ENCODE measurements around the gene CNGA3. TPM values are rescaled to one million over a fixed set of nuclear protein-coding genes. Genes with fewer than 3 reads are reported as not detected.

Gene CNGA3
- total RNA-seq, 1 experiment from 2014 or later, result not detected

DNA sequence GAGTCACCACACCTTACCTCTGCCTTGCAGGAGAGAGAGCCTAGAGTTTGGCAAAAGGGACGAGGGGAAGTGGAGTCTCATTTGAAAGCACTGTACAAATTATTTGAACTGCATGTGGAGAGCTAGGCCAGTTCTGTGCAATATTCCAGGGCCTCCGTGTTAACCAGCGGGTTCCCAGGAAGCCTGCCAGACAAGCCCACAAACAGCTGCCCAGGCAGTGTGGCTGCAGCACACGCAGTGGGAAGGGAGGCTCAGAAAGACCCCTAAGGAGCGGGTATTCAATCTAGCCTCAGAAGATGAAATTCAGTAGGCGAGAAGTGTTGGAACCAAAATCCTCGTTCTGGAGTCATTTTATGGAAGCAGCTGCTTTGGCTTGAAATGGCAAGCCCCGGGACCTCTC lies 30.7 kb downstream of the CNGA3 start:
- CTCF ChIA-PET, result no interaction called here

DNA sequence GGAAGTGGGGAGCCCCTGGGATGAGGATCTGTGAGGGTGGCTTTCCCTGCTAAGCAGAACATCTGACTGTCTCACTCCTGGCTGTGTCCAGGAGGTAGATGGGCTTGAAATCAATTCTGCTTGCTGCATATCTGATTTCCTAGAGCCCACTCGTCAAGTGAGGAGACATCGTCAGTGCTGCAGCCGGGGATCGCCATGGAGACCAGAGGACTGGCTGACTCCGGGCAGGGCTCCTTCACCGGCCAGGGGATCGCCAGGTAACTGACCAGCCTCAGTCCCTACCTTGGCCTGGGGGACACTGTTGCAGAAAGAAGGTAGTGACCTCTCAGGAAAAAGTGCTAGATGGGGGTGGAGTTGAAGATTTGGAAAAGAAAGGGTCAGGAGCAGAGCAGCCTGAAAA lies 31.3 kb downstream of the CNGA3 start:
- H4K20me1 ChIP-seq (ENCODE audit: low read length), result no peaks in the 10 kb centered on the region
- no peak overlapping the region for H3K4me2 ChIP-seq (ENCODE audit: low read length)
- POLR2A ChIA-PET (ENCODE audit: unreplicated experiment), result interaction anchor here (0.5 kb wide), 1 partner anchor 624 kb away, joined by 6 read pairs; no protein-coding TSS in a partner anchor
- no peak for ATAC-seq
- TF ChIP-seq EZH2 (IDR thresholded peaks at IDR 0.05; ENCODE audit: low read length, unreplicated experiment) (no peak), EZH2phosphoT487 (IDR thresholded peaks at IDR 0.05; ENCODE audit: borderline replicate concordance, low read length) (no peak)
- TF ChIP-seq, protein P1, sequence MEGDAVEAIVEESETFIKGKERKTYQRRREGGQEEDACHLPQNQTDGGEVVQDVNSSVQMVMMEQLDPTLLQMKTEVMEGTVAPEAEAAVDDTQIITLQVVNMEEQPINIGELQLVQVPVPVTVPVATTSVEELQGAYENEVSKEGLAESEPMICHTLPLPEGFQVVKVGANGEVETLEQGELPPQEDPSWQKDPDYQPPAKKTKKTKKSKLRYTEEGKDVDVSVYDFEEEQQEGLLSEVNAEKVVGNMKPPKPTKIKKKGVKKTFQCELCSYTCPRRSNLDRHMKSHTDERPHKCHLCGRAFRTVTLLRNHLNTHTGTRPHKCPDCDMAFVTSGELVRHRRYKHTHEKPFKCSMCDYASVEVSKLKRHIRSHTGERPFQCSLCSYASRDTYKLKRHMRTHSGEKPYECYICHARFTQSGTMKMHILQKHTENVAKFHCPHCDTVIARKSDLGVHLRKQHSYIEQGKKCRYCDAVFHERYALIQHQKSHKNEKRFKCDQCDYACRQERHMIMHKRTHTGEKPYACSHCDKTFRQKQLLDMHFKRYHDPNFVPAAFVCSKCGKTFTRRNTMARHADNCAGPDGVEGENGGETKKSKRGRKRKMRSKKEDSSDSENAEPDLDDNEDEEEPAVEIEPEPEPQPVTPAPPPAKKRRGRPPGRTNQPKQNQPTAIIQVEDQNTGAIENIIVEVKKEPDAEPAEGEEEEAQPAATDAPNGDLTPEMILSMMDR (conservative IDR thresholded peaks at IDR 0.05; ENCODE audit: low read depth, low read length), result no peak
- no peaks in the 10 kb centered on the region for H3K9me3 ChIP-seq (ENCODE audit: low read length)
- no peaks in the 10 kb centered on the region for H3K36me3 ChIP-seq (ENCODE audit: low read depth, low read length)
- no peak overlapping the region for H2AFZ ChIP-seq (ENCODE audit: low read length)
- no peaks in the 10 kb centered on the region for H3K79me2 ChIP-seq (ENCODE audit: low read length)
- no peak for DNase-seq
- H3F3A ChIP-seq (ENCODE audit: low read length, unreplicated experiment), result no peaks in the 10 kb centered on the region
- no peaks in the 10 kb centered on the region for H3K9me2 ChIP-seq (replicated peaks; ENCODE audit: low read length)
- no TSS peak for BruUV-seq (replicated peaks)
- no peak overlapping the region for H3K9ac ChIP-seq (ENCODE audit: low read length)
- H3K27ac ChIP-seq (ENCODE audit: low read length), result no peak overlapping the region
- H3K27me3 ChIP-seq (ENCODE audit: low read length), result no peaks in the 10 kb centered on the region; the same call in 1 of the 2 replicates
- no peaks in the 10 kb centered on the region; the same call in 1 of the 2 replicates for H3K4me1 ChIP-seq (ENCODE audit: insufficient read depth, low read length)
- H3K4me3 ChIP-seq (ENCODE audit: low read length), result no peak overlapping the region
- CTCF ChIA-PET, result no interaction called here
- intact Hi-C loops (cut with micrococcal nuclease), result no loop called here

More for the DNA sequence above, 30.7 kb downstream of the CNGA3 start:
- ATAC-seq (no peak), DNase-seq (no peak)
- Histone ChIP-seq H3K27me3 (ENCODE audit: low read length) (no peaks in the 10 kb centered on the region; the same call in 1 of the 2 replicates), H3K9me2 (replicated peaks; ENCODE audit: low read length) (no peaks in the 10 kb centered on the region), H3K27ac (ENCODE audit: low read length) (no peak overlapping the region), H3K9ac (ENCODE audit: low read length) (no peak overlapping the region), H3K4me1 (ENCODE audit: insufficient read depth, low read length) (no peaks in the 10 kb centered on the region; the same call in 1 of the 2 replicates), H2AFZ (ENCODE audit: low read length) (no peak overlapping the region), H4K20me1 (ENCODE audit: low read length) (no peaks in the 10 kb centered on the region), H3K4me3 (ENCODE audit: low read length) (no peak overlapping the region), H3K79me2 (ENCODE audit: low read length) (no peaks in the 10 kb centered on the region), H3K9me3 (ENCODE audit: low read length) (no peaks in the 10 kb centered on the region), H3F3A (ENCODE audit: low read length, unreplicated experiment) (no peaks in the 10 kb centered on the region), H3K4me2 (ENCODE audit: low read length) (no peak overlapping the region), H3K36me3 (ENCODE audit: low read depth, low read length) (no peaks in the 10 kb centered on the region)
- POLR2A ChIA-PET (ENCODE audit: unreplicated experiment), result no interaction called here
- no peak for TF ChIP-seq EZH2phosphoT487 (IDR thresholded peaks at IDR 0.05; ENCODE audit: borderline replicate concordance, low read length)
- no peak for TF ChIP-seq EZH2 (IDR thresholded peaks at IDR 0.05; ENCODE audit: low read length, unreplicated experiment)
- TF ChIP-seq, protein P1 (conservative IDR thresholded peaks at IDR 0.05; ENCODE audit: low read depth, low read length), result no peak
- no TSS peak for BruUV-seq (replicated peaks)
- intact Hi-C loops (cut with micrococcal nuclease), result no loop called here

DNA sequence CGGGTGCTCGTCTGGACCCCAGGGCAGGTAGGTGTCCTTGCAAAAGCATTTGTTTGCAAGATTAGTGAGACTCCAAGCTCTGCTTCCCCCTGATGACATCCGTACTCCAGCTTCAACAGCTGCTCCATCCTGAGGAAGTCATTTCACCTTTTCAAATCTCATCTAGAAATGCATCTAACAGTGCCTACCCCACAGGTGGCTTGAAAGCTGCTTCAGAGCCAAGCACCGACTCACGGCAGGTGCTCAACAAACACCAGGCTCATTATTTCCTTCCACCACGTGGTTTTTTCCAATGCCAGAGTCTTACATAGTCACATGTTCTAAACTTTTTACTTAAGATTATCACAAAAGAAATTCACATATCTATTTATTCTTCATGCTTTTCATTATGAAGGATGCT lies 31.9 kb downstream of the CNGA3 start:
- ATAC-seq (no peak), DNase-seq (no peak)
- Histone ChIP-seq H3K9me2 (replicated peaks; ENCODE audit: low read length) (no peaks in the 10 kb centered on the region), H3K4me1 (ENCODE audit: insufficient read depth, low read length) (no peaks in the 10 kb centered on the region; the same call in 1 of the 2 replicates), H3K4me3 (ENCODE audit: low read length) (no peak overlapping the region), H4K20me1 (ENCODE audit: low read length) (no peaks in the 10 kb centered on the region), H3F3A (ENCODE audit: low read length, unreplicated experiment) (no peaks in the 10 kb centered on the region), H2AFZ (ENCODE audit: low read length) (no peak overlapping the region), H3K27ac (ENCODE audit: low read length) (no peak overlapping the region), H3K9me3 (ENCODE audit: low read length) (no peaks in the 10 kb centered on the region), H3K36me3 (ENCODE audit: low read depth, low read length) (no peaks in the 10 kb centered on the region), H3K4me2 (ENCODE audit: low read length) (no peak overlapping the region), H3K79me2 (ENCODE audit: low read length) (no peaks in the 10 kb centered on the region), H3K9ac (ENCODE audit: low read length) (no peak overlapping the region), H3K27me3 (ENCODE audit: low read length) (no peaks in the 10 kb centered on the region; the same call in 1 of the 2 replicates)
- ChIA-PET POLR2A (ENCODE audit: unreplicated experiment) (no interaction called here), CTCF (no interaction called here)
- TF ChIP-seq, protein P1 (conservative IDR thresholded peaks at IDR 0.05; ENCODE audit: low read depth, low read length), result no peak
- TF ChIP-seq EZH2 (IDR thresholded peaks at IDR 0.05; ENCODE audit: low read length, unreplicated experiment), result no peak
- no peak for TF ChIP-seq EZH2phosphoT487 (IDR thresholded peaks at IDR 0.05; ENCODE audit: borderline replicate concordance, low read length)
- intact Hi-C loops (cut with micrococcal nuclease), result no loop called here
- no TSS peak for BruUV-seq (replicated peaks)

Measured in PC-3 (cell line).